HepG2 (cell line): ENCODE results near the gene CST11. TPM values are rescaled to one million over a fixed set of nuclear protein-coding genes. Genes with fewer than 3 reads are reported as not detected.

Experiments used
- EED ChIP-seq: sonication (generic); formaldehyde crosslinking; IDR thresholded peaks from 2 replicates; pipeline ENCODE4 v1.5.0; 2020; ENCODE audit warnings: mild to moderate bottlenecking, missing genetic modification reagents
- KDM5A ChIP-seq: fragments of 200-600 bp; sonication (generic); IDR thresholded peaks from 2 replicates; pipeline ENCODE4 v1.7.0; 2018; ENCODE audit warnings: antibody characterized with exemption, mild to moderate bottlenecking, low read length, borderline replicate concordance
- LCORL ChIP-seq, 2 experiments: fragments of 450-650 bp in 1 of 2; sonication (generic) in 1 of 2; formaldehyde crosslinking in 1 of 2; IDR thresholded peaks; 2 replicates each; pipeline versions ENCODE4 v1.5.0 to v1.6.1; 2017 to 2020; ENCODE audit warnings: antibody characterized with exemption in 1 of 2, missing genetic modification reagents in 1 of 2
- PAF1 ChIP-seq: IDR thresholded peaks from 2 replicates; pipeline ENCODE4 v1.6.1; 2016; ENCODE audit warnings: missing genetic modification reagents, missing compliant biosample characterization
- RNF2 ChIP-seq: fragments of 450-650 bp; conservative IDR thresholded peaks from 2 replicates; pipeline ENCODE4 v1.6.1; 2016; ENCODE audit warnings: low read depth
- SMARCC2 ChIP-seq: fragments of 450-650 bp; IDR thresholded peaks from 2 replicates; pipeline ENCODE4 v1.6.1; 2017; ENCODE audit warnings: antibody characterized with exemption, mild to moderate bottlenecking
- TOE1 ChIP-seq: sonication (generic); formaldehyde crosslinking; IDR thresholded peaks from 2 replicates; pipeline ENCODE4 v1.4.0; 2020; ENCODE audit warnings: mild to moderate bottlenecking, missing genetic modification reagents
- ZNF205 ChIP-seq: IDR thresholded peaks from 2 replicates; pipeline ENCODE4 v1.6.1; 2018; ENCODE audit warnings: missing biosample characterization, missing genetic modification reagents
- ZNF501 ChIP-seq: sonication (generic); formaldehyde crosslinking; IDR thresholded peaks from 2 replicates; pipeline ENCODE4 v1.5.1; 2020; ENCODE audit warnings: mild to moderate bottlenecking, moderate library complexity, missing genetic modification reagents
- ZNF644 ChIP-seq: IDR thresholded peaks from 2 replicates; pipeline ENCODE4 v1.6.1; 2016; ENCODE audit warnings: low read depth
- polyA plus RNA-seq, 8 experiments: library from polyadenylated mRNA; depleted of rRNA in 3 of 8; stranded (reverse) in 7 of 8; unstranded in 1 of 8; fragments of >200 nt; fragmentation: Illumina TruSeq in 4 of 8; extraction: Trizol in 4 of 8; gene quantifications; 2 replicates each; pipeline versions ENCODE4 v1.2.1 to v1.2.3, GENCODE V29; 2011 to 2016; ENCODE audit warnings: low read depth in 4 of 8, missing spikeins in 1 of 8, mixed read lengths in 1 of 8; ENCODE audit not compliant: insufficient read depth in 1 of 8
- total RNA-seq, 5 experiments: library from RNA; depleted of rRNA; stranded (reverse); fragments of >200 nt; fragmentation: Illumina TruSeq; extraction: Trizol; gene quantifications; 2 replicates each; pipeline ENCODE4 v1.2.3, GENCODE V29; 2016; ENCODE audit warnings: low read depth in 1 of 5
- TF ChIP-seq, protein P1 (sequence below): sonication (generic); formaldehyde crosslinking; IDR thresholded peaks from 2 replicates; pipeline ENCODE4 v1.4.0; 2020; ENCODE audit warnings: missing genetic modification reagents
- TF ChIP-seq, protein P2 (sequence below): sonication (generic); formaldehyde crosslinking; IDR thresholded peaks from 2 replicates; pipeline ENCODE4 v1.8.0; 2022; ENCODE audit warnings: low read depth, missing genetic modification reagents

Gene CST11
- total and polyA plus RNA-seq, 2 of the 13 experiments (the other 11 are each of a cell fraction or from before 2014, with no cell fraction given): not detected

GRCh38 chr20:23434521-23435313, 18.0 kb downstream of the CST11 start (continued):
- TF ChIP-seq TOE1 (CRISPR knock-in tag) (no peak), LCORL (IDR thresholded peaks at IDR 0.05) (no peak), LCORL (CRISPR knock-in tag; IDR thresholded peaks at IDR 0.05) (no peak), ZNF644 (CRISPR knock-in tag) (peak; percentile 31; the same call in 1 of the 2 replicates), KDM5A (no peak), EED (no peak), ZNF205 (CRISPR knock-in tag) (no peak), ZNF501 (CRISPR knock-in tag) (peak; percentile 49; the same call in 1 of the 2 replicates), RNF2 (no peak), PAF1 (CRISPR knock-in tag) (no peak), SMARCC2 (no peak)
- TF ChIP-seq, protein P1, sequence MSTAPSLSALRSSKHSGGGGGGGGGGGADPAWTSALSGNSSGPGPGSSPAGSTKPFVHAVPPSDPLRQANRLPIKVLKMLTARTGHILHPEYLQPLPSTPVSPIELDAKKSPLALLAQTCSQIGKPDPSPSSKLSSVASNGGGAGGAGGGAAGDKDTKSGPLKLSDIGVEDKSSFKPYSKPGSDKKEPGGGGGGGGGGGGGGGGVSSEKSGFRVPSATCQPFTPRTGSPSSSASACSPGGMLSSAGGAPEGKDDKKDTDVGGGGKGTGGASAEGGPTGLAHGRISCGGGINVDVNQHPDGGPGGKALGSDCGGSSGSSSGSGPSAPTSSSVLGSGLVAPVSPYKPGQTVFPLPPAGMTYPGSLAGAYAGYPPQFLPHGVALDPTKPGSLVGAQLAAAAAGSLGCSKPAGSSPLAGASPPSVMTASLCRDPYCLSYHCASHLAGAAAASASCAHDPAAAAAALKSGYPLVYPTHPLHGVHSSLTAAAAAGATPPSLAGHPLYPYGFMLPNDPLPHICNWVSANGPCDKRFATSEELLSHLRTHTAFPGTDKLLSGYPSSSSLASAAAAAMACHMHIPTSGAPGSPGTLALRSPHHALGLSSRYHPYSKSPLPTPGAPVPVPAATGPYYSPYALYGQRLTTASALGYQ (CRISPR knock-in tag): no peak
- TF ChIP-seq, protein P2, sequence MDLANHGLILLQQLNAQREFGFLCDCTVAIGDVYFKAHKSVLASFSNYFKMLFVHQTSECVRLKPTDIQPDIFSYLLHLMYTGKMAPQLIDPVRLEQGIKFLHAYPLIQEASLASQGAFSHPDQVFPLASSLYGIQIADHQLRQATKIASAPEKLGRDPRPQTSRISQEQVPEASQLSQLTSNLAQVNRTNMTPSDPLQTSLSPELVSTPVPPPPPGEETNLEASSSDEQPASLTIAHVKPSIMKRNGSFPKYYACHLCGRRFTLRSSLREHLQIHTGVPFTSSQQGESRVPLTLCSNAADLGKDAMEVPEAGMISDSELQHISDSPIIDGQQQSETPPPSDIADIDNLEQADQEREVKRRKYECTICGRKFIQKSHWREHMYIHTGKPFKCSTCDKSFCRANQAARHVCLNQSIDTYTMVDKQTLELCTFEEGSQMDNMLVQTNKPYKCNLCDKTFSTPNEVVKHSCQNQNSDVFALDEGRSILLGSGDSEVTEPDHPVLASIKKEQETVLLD (CRISPR knock-in tag): no peak
